ENCODE data around the gene CADPS2.

DNA sequence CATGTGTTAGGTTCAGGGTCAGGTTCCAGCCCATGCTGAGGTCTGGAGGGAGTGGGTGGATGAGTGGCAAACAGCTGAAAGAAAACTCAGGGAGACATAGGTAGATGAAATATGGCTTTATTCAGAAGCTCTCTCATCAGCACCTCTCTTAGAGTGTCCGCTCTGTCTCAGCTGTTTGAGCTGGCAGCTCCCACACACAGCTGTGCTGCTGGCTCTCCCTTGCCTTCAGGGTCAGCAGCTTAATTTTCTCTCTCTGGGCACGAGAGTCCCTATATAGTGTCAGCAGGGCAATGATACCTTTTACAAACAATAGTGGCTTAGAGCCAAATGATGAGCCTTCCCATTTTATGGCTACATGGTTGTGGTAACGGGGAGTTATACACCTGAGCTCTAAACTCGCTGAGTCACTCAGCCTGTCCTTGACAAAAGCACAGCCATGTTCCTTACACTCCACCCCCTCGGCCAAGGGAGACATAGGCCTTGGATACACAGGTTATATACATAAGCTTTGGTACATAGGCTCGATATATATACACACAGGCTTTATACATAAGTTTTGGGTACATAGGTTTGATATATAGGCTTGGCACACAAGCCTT lies 197.8 kb downstream of the CADPS2 start:
- TF ChIP-seq, protein P1, sequence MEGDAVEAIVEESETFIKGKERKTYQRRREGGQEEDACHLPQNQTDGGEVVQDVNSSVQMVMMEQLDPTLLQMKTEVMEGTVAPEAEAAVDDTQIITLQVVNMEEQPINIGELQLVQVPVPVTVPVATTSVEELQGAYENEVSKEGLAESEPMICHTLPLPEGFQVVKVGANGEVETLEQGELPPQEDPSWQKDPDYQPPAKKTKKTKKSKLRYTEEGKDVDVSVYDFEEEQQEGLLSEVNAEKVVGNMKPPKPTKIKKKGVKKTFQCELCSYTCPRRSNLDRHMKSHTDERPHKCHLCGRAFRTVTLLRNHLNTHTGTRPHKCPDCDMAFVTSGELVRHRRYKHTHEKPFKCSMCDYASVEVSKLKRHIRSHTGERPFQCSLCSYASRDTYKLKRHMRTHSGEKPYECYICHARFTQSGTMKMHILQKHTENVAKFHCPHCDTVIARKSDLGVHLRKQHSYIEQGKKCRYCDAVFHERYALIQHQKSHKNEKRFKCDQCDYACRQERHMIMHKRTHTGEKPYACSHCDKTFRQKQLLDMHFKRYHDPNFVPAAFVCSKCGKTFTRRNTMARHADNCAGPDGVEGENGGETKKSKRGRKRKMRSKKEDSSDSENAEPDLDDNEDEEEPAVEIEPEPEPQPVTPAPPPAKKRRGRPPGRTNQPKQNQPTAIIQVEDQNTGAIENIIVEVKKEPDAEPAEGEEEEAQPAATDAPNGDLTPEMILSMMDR (IDR thresholded peaks at IDR 0.05 in 4 of 5, conservative IDR thresholded peaks at IDR 0.05 in 1 of 5) = no peak
- no peak for TF ChIP-seq POLR2A (IDR thresholded peaks at IDR 0.05)
